ENCODE results near the gene USH1G. TPM values are rescaled to one million over a fixed set of nuclear protein-coding genes. Genes with fewer than 3 reads are reported as not detected.

The USH1G gene
- total RNA-seq, 4 donors from 2014 or later: 1.1 to 3.7 (median 1.9) TPM

GRCh38 chr17:74968361-74968780 lies 45.3 kb upstream of the USH1G start:
- H3K27ac ChIP-seq: no peak overlapping the region

GRCh38 chr17:74964988-74965622 lies 42.0 kb upstream of the USH1G start:
- TF ChIP-seq POLR2AphosphoS5 (IDR thresholded peaks at IDR 0.05) (no peak), POLR2A (IDR thresholded peaks at IDR 0.05) (no peak), CTCF (IDR thresholded peaks at IDR 0.05) (no peak), EP300 (IDR thresholded peaks at IDR 0.05) (no peak)
- 48% methylated on average over 14 of the region's 14 CpGs for WGBS

More at GRCh38 chr17:74968361-74968780, 45.3 kb upstream of the USH1G start:
- TF ChIP-seq CTCF (IDR thresholded peaks at IDR 0.05) (no peak), POLR2AphosphoS5 (IDR thresholded peaks at IDR 0.05) (no peak), POLR2A (IDR thresholded peaks at IDR 0.05) (no peak)
- no peak overlapping the region for H3K4me3 ChIP-seq
- 44% methylated on average over 4 of the region's 5 CpGs for WGBS
- no peaks in the 10 kb centered on the region for H3K9me3 ChIP-seq
- no peaks in the 10 kb centered on the region for H3K36me3 ChIP-seq
- no peak for DNase-seq (ENCODE audit: low spot score in 2 of 2)
- peaks cover 25% of the 10 kb centered on the region for H3K27me3 ChIP-seq
- peaks cover 38% of the 10 kb centered on the region for H3K4me1 ChIP-seq

GRCh38 chr17:74964246-74964761 lies 41.2 kb upstream of the USH1G start:
- DNase-seq (ENCODE audit: low spot score in 2 of 2): no peak
- Histone ChIP-seq H3K36me3 (no peaks in the 10 kb centered on the region), H3K27ac (no peak overlapping the region), H3K4me3 (no peak overlapping the region), H3K4me1 (peaks cover 19% of the 10 kb centered on the region), H3K9me3 (no peaks in the 10 kb centered on the region), H3K27me3 (no peaks in the 10 kb centered on the region)
- WGBS: 89% methylated on average over 5 of the region's 12 CpGs
- TF ChIP-seq POLR2A (IDR thresholded peaks at IDR 0.05): no peak
- TF ChIP-seq EP300 (IDR thresholded peaks at IDR 0.05): no peak
- no peak for TF ChIP-seq POLR2AphosphoS5 (IDR thresholded peaks at IDR 0.05)
- TF ChIP-seq CTCF (IDR thresholded peaks at IDR 0.05): no peak

More at GRCh38 chr17:74964988-74965622, 42.0 kb upstream of the USH1G start:
- Histone ChIP-seq H3K4me1 (peaks cover 21% of the 10 kb centered on the region), H3K9me3 (no peaks in the 10 kb centered on the region), H3K4me3 (no peak overlapping the region), H3K36me3 (no peaks in the 10 kb centered on the region), H3K27ac (no peak overlapping the region), H3K27me3 (no peaks in the 10 kb centered on the region)
- no peak for DNase-seq (ENCODE audit: low spot score in 2 of 2)

GRCh38 chr17:74963656-74964055 lies 40.6 kb upstream of the USH1G start:
- Histone ChIP-seq H3K4me3 (no peak overlapping the region), H3K27ac (no peak overlapping the region), H3K36me3 (no peaks in the 10 kb centered on the region), H3K27me3 (no peaks in the 10 kb centered on the region), H3K9me3 (no peaks in the 10 kb centered on the region), H3K4me1 (peaks cover 15% of the 10 kb centered on the region)
- DNase-seq (ENCODE audit: low spot score in 2 of 2): no peak
- WGBS: 74% methylated on average over 11 of the region's 12 CpGs
- TF ChIP-seq POLR2AphosphoS5 (IDR thresholded peaks at IDR 0.05): no peak
- no peak for TF ChIP-seq CTCF (IDR thresholded peaks at IDR 0.05)

GRCh38 chr17:74962622-74963394 lies 39.8 kb upstream of the USH1G start:
- H3K27ac ChIP-seq: no peak overlapping the region
- H3K4me1 ChIP-seq: peaks cover 8% of the 10 kb centered on the region
- H3K4me3 ChIP-seq: no peak overlapping the region
- WGBS: 82% methylated on average over 9 of the region's 18 CpGs
- H3K36me3 ChIP-seq: no peaks in the 10 kb centered on the region
- no peaks in the 10 kb centered on the region for H3K9me3 ChIP-seq
- H3K27me3 ChIP-seq: no peaks in the 10 kb centered on the region
- no peak for TF ChIP-seq CTCF (IDR thresholded peaks at IDR 0.05)
- TF ChIP-seq EP300 (IDR thresholded peaks at IDR 0.05): no peak
- no peak for TF ChIP-seq POLR2AphosphoS5 (IDR thresholded peaks at IDR 0.05)
- no peak for TF ChIP-seq POLR2A (IDR thresholded peaks at IDR 0.05)
- no peak for DNase-seq (ENCODE audit: low spot score in 2 of 2)
